WTC11 (cell line): ENCODE results near the gene WDHD1. TPM values are rescaled to one million over a fixed set of nuclear protein-coding genes. Genes with fewer than 3 reads are reported as not detected.
A peak's percentile ranks its signal among the peaks of the same experiment; 100 is the strongest.

ENCODE experiments used
- ATAC-seq: fragments of 200-7000 bp; cut with Tn5 transposase; 2 replicates; pipeline ENCODE4 v1.10.0; 2021; ENCODE audit warnings: mild to moderate bottlenecking, moderate library complexity
- CTCF ChIA-PET: fragments of 300-600 bp; sonication (Branson Sonifier 250); formaldehyde crosslinking; loops from one replicate; lab custom pipeline; 2021; ENCODE audit warnings: antibody characterized with exemption; lab: Charles Lee
- POLR2A ChIA-PET: fragments of 350-600 bp; sonication (Branson Sonifier 250); formaldehyde crosslinking; loops from one replicate; lab custom pipeline; 2021; ENCODE audit warnings: antibody characterized with exemption; lab: Charles Lee
- DNase-seq: peaks from one replicate; pipeline ENCODE4 v3.0.0; 2021; ENCODE audit warnings: low spot score
- H3K27ac Mint-ChIP-seq: 2 replicates; pipeline ENCODE4 v1.8.0; 2021; ENCODE audit warnings: mixed read lengths
- H3K27me3 Mint-ChIP-seq: 2 replicates; pipeline ENCODE4 v1.8.0; 2021; ENCODE audit warnings: low read depth, mild to moderate bottlenecking, moderate library complexity, mixed read lengths
- H3K36me3 Mint-ChIP-seq: 2 replicates; pipeline ENCODE4 v1.8.0; 2021; ENCODE audit warnings: mixed read lengths
- H3K4me1 Mint-ChIP-seq: 2 replicates; pipeline ENCODE4 v1.8.0; 2022; ENCODE audit warnings: mixed read lengths
- H3K4me3 Mint-ChIP-seq: 2 replicates; pipeline ENCODE4 v1.8.0; 2021; ENCODE audit warnings: mild to moderate bottlenecking, moderate library complexity, mixed read lengths
- H3K9me3 Mint-ChIP-seq: 2 replicates; pipeline ENCODE4 v1.8.0; 2021; ENCODE audit warnings: mixed read lengths
- CTCF ChIP-seq: fragments of 200-600 bp; IDR thresholded peaks from 2 replicates; pipeline ENCODE4 v1.8.0; 2022; ENCODE audit warnings: antibody characterized with exemption
- FOXK1 ChIP-seq: sonication (generic); formaldehyde crosslinking; IDR thresholded peaks from 2 replicates; pipeline ENCODE4 v1.8.0; 2022; ENCODE audit warnings: mild to moderate bottlenecking, moderate library complexity, missing genetic modification reagents
- FOXP4 ChIP-seq: sonication (generic); formaldehyde crosslinking; IDR thresholded peaks from 2 replicates; pipeline ENCODE4 v1.8.0; 2022; ENCODE audit warnings: mild to moderate bottlenecking, missing genetic modification reagents
- GTF2I ChIP-seq: fragments of 250-450 bp; sonication (Bioruptor Pico); conservative IDR thresholded peaks from 2 replicates; pipeline ENCODE4 v1.4.0; 2021; ENCODE audit warnings: mild to moderate bottlenecking
- MYBL2 ChIP-seq: sonication (generic); formaldehyde crosslinking; IDR thresholded peaks from 2 replicates; pipeline ENCODE4 v1.8.1; 2023; ENCODE audit warnings: mild to moderate bottlenecking, moderate library complexity, missing genetic modification reagents
- NFATC4 ChIP-seq: fragments of 250-450 bp; sonication (Bioruptor Pico); IDR thresholded peaks from 2 replicates; pipeline ENCODE4 v1.9.0; 2021; ENCODE audit warnings: mild to moderate bottlenecking
- OVOL2 ChIP-seq: fragments of 250-450 bp; sonication (Bioruptor Pico); IDR thresholded peaks from 2 replicates; pipeline ENCODE4 v1.9.0; 2021; ENCODE audit warnings: mild to moderate bottlenecking, borderline replicate concordance
- STAT6 ChIP-seq: sonication (generic); formaldehyde crosslinking; conservative IDR thresholded peaks from 2 replicates; pipeline ENCODE4 v1.8.1; 2023; ENCODE audit warnings: mild to moderate bottlenecking, low read depth, missing genetic modification reagents, moderate library complexity
- TEAD1 ChIP-seq: sonication (generic); formaldehyde crosslinking; IDR thresholded peaks from 2 replicates; pipeline ENCODE4 v1.8.0; 2022; ENCODE audit warnings: mild to moderate bottlenecking, missing genetic modification reagents
- TEAD4 ChIP-seq: sonication (generic); formaldehyde crosslinking; IDR thresholded peaks from 2 replicates; pipeline ENCODE4 v1.8.0; 2022; ENCODE audit warnings: mild to moderate bottlenecking, missing genetic modification reagents
- ZNF416 ChIP-seq: fragments of 250-450 bp; sonication (Bioruptor Pico); IDR thresholded peaks from 2 replicates; pipeline ENCODE4 v1.9.0; 2021; ENCODE audit warnings: mild to moderate bottlenecking, inconsistent platforms
- ZNF532 ChIP-seq: fragments of 250-450 bp; sonication (Bioruptor Pico); IDR thresholded peaks from 2 replicates; pipeline ENCODE4 v1.9.0; 2021; ENCODE audit warnings: mild to moderate bottlenecking, borderline replicate concordance
- total RNA-seq: library from RNA; stranded (reverse); gene quantifications from 3 replicates; pipeline ENCODE4 v1.2.3, GENCODE V29; 2021
- TF ChIP-seq, protein P1 (sequence below): fragments of 250-450 bp; sonication (Bioruptor Pico); IDR thresholded peaks from 2 replicates; pipeline ENCODE4 v1.9.0; 2021; ENCODE audit warnings: mild to moderate bottlenecking

The WDHD1 gene
- total RNA-seq, 1 experiment from 2014 or later, result 76.1 TPM

GRCh38 chr14:55051423-55052268 is 24.7 kb upstream of the WDHD1 start, which contains the start of gene MAPK1IP1L (continued):
- TF ChIP-seq ZNF532 (CRISPR knock-in tag) (no peak), TEAD4 (CRISPR knock-in tag) (no peak), TEAD1 (peak; percentile 94), FOXK1 (CRISPR knock-in tag) (peak; percentile 34), GTF2I (CRISPR knock-in tag) (0 out of 2 replicates have a peak, but pooled peaks have one; percentile 30), ZNF416 (CRISPR knock-in tag) (peak; percentile 73; the same call in 1 of the 2 replicates), CTCF (peak; percentile 95), OVOL2 (CRISPR knock-in tag) (no peak), FOXP4 (CRISPR knock-in tag) (peak; percentile 82)

DNA sequence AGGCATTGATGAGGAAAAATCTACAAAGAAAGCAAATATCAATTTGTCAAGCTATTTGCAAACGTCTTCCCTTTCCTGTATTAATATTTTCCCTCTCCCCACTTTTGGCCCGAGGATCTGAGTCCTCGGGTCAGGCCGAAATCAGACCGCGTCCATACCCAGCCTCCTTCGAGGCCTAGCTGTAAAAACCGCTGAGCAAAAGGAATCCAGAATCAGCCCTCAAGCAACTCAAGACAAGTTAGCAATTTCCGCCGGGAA is 24.2 kb upstream of the WDHD1 start:
- TF ChIP-seq STAT6 (CRISPR knock-in tag) (no peak), MYBL2 (CRISPR knock-in tag) (no peak), NFATC4 (0 out of 2 replicates have a peak, but pooled peaks have one; percentile 0)
- TF ChIP-seq, protein P1, sequence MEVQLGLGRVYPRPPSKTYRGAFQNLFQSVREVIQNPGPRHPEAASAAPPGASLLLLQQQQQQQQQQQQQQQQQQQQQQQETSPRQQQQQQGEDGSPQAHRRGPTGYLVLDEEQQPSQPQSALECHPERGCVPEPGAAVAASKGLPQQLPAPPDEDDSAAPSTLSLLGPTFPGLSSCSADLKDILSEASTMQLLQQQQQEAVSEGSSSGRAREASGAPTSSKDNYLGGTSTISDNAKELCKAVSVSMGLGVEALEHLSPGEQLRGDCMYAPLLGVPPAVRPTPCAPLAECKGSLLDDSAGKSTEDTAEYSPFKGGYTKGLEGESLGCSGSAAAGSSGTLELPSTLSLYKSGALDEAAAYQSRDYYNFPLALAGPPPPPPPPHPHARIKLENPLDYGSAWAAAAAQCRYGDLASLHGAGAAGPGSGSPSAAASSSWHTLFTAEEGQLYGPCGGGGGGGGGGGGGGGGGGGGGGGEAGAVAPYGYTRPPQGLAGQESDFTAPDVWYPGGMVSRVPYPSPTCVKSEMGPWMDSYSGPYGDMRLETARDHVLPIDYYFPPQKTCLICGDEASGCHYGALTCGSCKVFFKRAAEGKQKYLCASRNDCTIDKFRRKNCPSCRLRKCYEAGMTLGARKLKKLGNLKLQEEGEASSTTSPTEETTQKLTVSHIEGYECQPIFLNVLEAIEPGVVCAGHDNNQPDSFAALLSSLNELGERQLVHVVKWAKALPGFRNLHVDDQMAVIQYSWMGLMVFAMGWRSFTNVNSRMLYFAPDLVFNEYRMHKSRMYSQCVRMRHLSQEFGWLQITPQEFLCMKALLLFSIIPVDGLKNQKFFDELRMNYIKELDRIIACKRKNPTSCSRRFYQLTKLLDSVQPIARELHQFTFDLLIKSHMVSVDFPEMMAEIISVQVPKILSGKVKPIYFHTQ (CRISPR knock-in tag), result no peak
- ATAC-seq (no peak), DNase-seq (no peak)
- ChIA-PET CTCF (interaction anchor here (0.5 to 3.1 kb wide), 42 partner anchors 8 to 493 kb away, joined by 3 to 43 read pairs (median 4); partner anchors contain the start of genes SOCS4, TBPL2 and WDHD1), POLR2A (interaction anchor here (0.5 to 3.1 kb wide), 12 partner anchors 10 to 658 kb away, joined by 3 to 44 read pairs (median 4); partner anchors contain the start of genes SOCS4 and WDHD1)
- peak overlapping the region; percentile 100 for H3K27ac Mint-ChIP-seq
- H3K4me3 Mint-ChIP-seq, result peak overlapping the region; percentile 93
- peaks cover 30% of the 10 kb centered on the region for H3K4me1 Mint-ChIP-seq
- peaks cover 6% of the 10 kb centered on the region for H3K36me3 Mint-ChIP-seq
- no peaks in the 10 kb centered on the region for H3K9me3 Mint-ChIP-seq
- no peaks in the 10 kb centered on the region for H3K27me3 Mint-ChIP-seq
